ENCODE measurements around the gene PUS1.
"Not testable (repeated sequence)": the region's sequence is repeated elsewhere in the genome, so short reads cannot be mapped to it uniquely, and the experiment has no call there.

The PUS1 gene

GRCh38 chr12:131928711-131929580 lies at the start of gene PUS1:
Gene PUS1 (plus strand): TSS chr12:131929276. CDS start chr12:131929723, 447 bp downstream.
- DNase-seq (ENCODE audit: low read depth) = peak; percentile 91

GRCh38 chr12:131882804-131883520 lies 46.1 kb upstream of the PUS1 start:
- DNase-seq (ENCODE audit: low read depth) = no peak

GRCh38 chr12:131883521-131883900 lies 45.6 kb upstream of the PUS1 start:
- no peak for DNase-seq (ENCODE audit: low read depth)

GRCh38 chr12:131885076-131885475 lies 44.0 kb upstream of the PUS1 start:
- DNase-seq (ENCODE audit: low read depth) = not testable (repeated sequence)

- no peak for DNase-seq (ENCODE audit: low read depth)
Observed at GRCh38 chr12:131885543-131886057, 43.5 kb upstream of the PUS1 start.

- DNase-seq (ENCODE audit: low read depth) = not testable (repeated sequence)
Observed at GRCh38 chr12:131891722-131892121, 37.4 kb upstream of the PUS1 start.

GRCh38 chr12:131892711-131893604 lies 36.1 kb upstream of the PUS1 start:
- no peak for DNase-seq (ENCODE audit: low read depth)

- no peak for DNase-seq (ENCODE audit: low read depth)
Observed at GRCh38 chr12:131893605-131894312, 35.3 kb upstream of the PUS1 start.

GRCh38 chr12:131894313-131894860 lies 34.7 kb upstream of the PUS1 start, which contains the start of gene ULK1:
Gene ULK1 (plus strand): TSS chr12:131894622. CDS start chr12:131895002, 380 bp downstream.
- DNase-seq (ENCODE audit: low read depth) = peak; percentile 93

- DNase-seq (ENCODE audit: low read depth) = no peak
Observed at GRCh38 chr12:131894981-131895639, 34.0 kb upstream of the PUS1 start.

- no peak for DNase-seq (ENCODE audit: low read depth)
Observed at GRCh38 chr12:131895640-131896079, 33.4 kb upstream of the PUS1 start.

GRCh38 chr12:131896080-131896810 lies 32.8 kb upstream of the PUS1 start:
- DNase-seq (ENCODE audit: low read depth) = peak; percentile 42

- DNase-seq (ENCODE audit: low read depth) = no peak
Observed at GRCh38 chr12:131896811-131897270, 32.2 kb upstream of the PUS1 start.

GRCh38 chr12:131897276-131897675 lies 31.8 kb upstream of the PUS1 start:
- DNase-seq (ENCODE audit: low read depth) = no peak

GRCh38 chr12:131897875-131898274 lies 31.2 kb upstream of the PUS1 start:
- DNase-seq (ENCODE audit: low read depth) = no peak

- no peak for DNase-seq (ENCODE audit: low read depth)
Observed at GRCh38 chr12:131900397-131900796, 28.7 kb upstream of the PUS1 start.

GRCh38 chr12:131901431-131902331 lies 27.4 kb upstream of the PUS1 start:
- DNase-seq (ENCODE audit: low read depth) = no peak

All from activated T-cell treated with anti-CD3 and anti-CD28 coated beads for 1 hour (primary cell).